ENCODE data around the gene PPP2R5C. TPM values are rescaled to one million over a fixed set of nuclear protein-coding genes. Genes with fewer than 3 reads are reported as not detected.

Gene PPP2R5C
- total and polyA plus RNA-seq, 2 of the 8 experiments (the other 6 are each of a cell fraction or from before 2014, with no cell fraction given), result 49.6 to 95.9 TPM

DNA sequence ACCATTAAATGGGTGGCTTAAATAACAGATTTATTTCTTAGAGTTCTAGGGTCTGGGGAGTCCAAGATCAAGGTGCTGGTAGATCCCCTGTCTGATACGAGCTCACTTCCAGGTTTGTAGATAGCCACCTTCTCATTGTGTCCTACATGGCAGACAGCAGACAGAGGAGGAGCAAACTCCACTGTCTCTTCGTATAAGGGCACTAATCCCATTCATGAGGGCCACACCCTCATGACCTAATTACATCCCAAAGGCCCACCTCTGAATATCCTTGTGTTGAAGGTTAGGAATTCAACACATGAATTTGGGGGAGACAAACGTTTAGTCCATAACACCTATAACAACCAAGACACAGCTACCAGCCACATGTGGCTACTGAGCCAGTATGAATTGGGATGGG lies 47.1 kb upstream of the PPP2R5C start:
- Histone ChIP-seq H2AK5ac (ENCODE audit: low read depth, low read length) (no peak overlapping the region), H2BK120ac (replicated peaks; ENCODE audit: low read depth, low read length) (no peak overlapping the region), H3K4me1 (replicated peaks in 1 of 4; ENCODE audit: control insufficient read depth in 3 of 4, insufficient read depth in 4 of 4, low read length in 3 of 4) (peaks cover 2 to 11% (median 5%) of the 10 kb centered on the region in 4 experiments; a peak in 6 of 7 replicates), H3K27ac (ENCODE audit: low read depth, low read length) (no peak overlapping the region), H3K23me2 (ENCODE audit: low read depth, low read length) (no peaks in the 10 kb centered on the region), H3K79me1 (ENCODE audit: low read depth, low read length) (peaks cover 2% of the 10 kb centered on the region; the same call in 1 of the 2 replicates), H4K5ac (ENCODE audit: insufficient read length, low read depth, low read length) (no peak overlapping the region), H2AFZ (ENCODE audit: low read length) (no peak overlapping the region), H3K4ac (replicated peaks; ENCODE audit: insufficient read length, low read depth, low read length) (no peak overlapping the region), H3K4me2 (ENCODE audit: insufficient read depth in 1 of 2, low read depth in 2 of 2, low read length in 2 of 2) (no peak overlapping the region), H4K8ac (ENCODE audit: extremely low read depth, insufficient read depth, low read length) (no peak overlapping the region), H3K23ac (ENCODE audit: insufficient read length) (no peak overlapping the region), H3K9me3 (ENCODE audit: insufficient read depth in 2 of 2, low read depth in 1 of 2, low read length in 1 of 2) (no peaks in the 10 kb centered on the region), H3K18ac (ENCODE audit: extremely low read depth, low read length) (no peak overlapping the region), H4K91ac (replicated peaks; ENCODE audit: insufficient read length, low read length) (no peak overlapping the region), H3K14ac (ENCODE audit: insufficient read length) (no peak overlapping the region), H3K4me3 (ENCODE audit: extremely low read depth in 1 of 4, insufficient read depth in 2 of 4, low read depth in 3 of 4, low read length in 4 of 4) (no peak overlapping the region), H2BK12ac (ENCODE audit: low read depth, low read length) (no peak overlapping the region), H3K9ac (replicated peaks in 1 of 4; ENCODE audit: extremely low read depth in 1 of 4, low read depth in 3 of 4, low read length in 3 of 4) (no peak overlapping the region), H3K56ac (replicated peaks; ENCODE audit: insufficient read length, low read depth, low read length) (no peak overlapping the region), H3K36me3 (ENCODE audit: control insufficient read depth in 2 of 4, insufficient read depth in 4 of 4, low read length in 3 of 4) (no peaks in the 10 kb centered on the region), H4K20me1 (replicated peaks in 1 of 2; ENCODE audit: control insufficient read depth in 1 of 2, insufficient read depth in 2 of 2, low read length in 2 of 2) (no peaks in the 10 kb centered on the region), H2BK20ac (ENCODE audit: low read length) (no peak overlapping the region), H2BK5ac (ENCODE audit: low read depth, low read length) (no peak overlapping the region), H3K79me2 (ENCODE audit: control insufficient read depth in 1 of 2, insufficient read depth in 2 of 2, low read length in 2 of 2) (no peaks in the 10 kb centered on the region), H3K27me3 (replicated peaks in 1 of 4; ENCODE audit: control insufficient read depth in 3 of 4, extremely low read depth in 1 of 4, insufficient read depth in 3 of 4, low read length in 3 of 4) (peaks cover 0 to 1% (median 0%) of the 10 kb centered on the region in 4 experiments; a peak in 1 of 7 replicates), H2BK15ac (ENCODE audit: low read length) (no peak overlapping the region)
- CTCF ChIA-PET (ENCODE audit: partially characterized antibody), result interaction anchor here (0.6 to 1.0 kb wide), 2 partner anchors 17 to 134 kb away, joined by 3 to 4 read pairs; no protein-coding TSS in a partner anchor
- DNase-seq (ENCODE audit: low read depth in 1 of 2, low spot score in 2 of 2) (no peak), FAIRE-seq (no peak)
- TF ChIP-seq SP1 (IDR thresholded peaks at IDR 0.05; ENCODE audit: low read depth, low read length), result no peak
- no peak for TF ChIP-seq RBBP5 (IDR thresholded peaks at IDR 0.05; ENCODE audit: borderline replicate concordance, low read depth, low read length)
- TF ChIP-seq RAD21 (IDR thresholded peaks at IDR 0.05 in 1 of 2, conservative IDR thresholded peaks at IDR 0.05 in 1 of 2; ENCODE audit: low read depth in 2 of 2, low read length in 2 of 2), result no peak
- TF ChIP-seq MAFK (IDR thresholded peaks at IDR 0.05; ENCODE audit: low read depth, low read length), result no peak
- no peak for TF ChIP-seq FOSL1 (IDR thresholded peaks at IDR 0.05; ENCODE audit: insufficient read depth, low read depth, low read length)
- no peak for TF ChIP-seq SIN3A (conservative IDR thresholded peaks at IDR 0.05 in 1 of 2, IDR thresholded peaks at IDR 0.05 in 1 of 2; ENCODE audit: low read depth in 1 of 2, low read length in 2 of 2)
- no peak for TF ChIP-seq KDM1A (IDR thresholded peaks at IDR 0.05; ENCODE audit: borderline replicate concordance, low read length)
- TF ChIP-seq POLR2A (IDR thresholded peaks at IDR 0.05; ENCODE audit: control extremely low read depth in 1 of 2, low read depth in 2 of 2, low read length in 2 of 2), result no peak
- no peak for TF ChIP-seq TBP (IDR thresholded peaks at IDR 0.05; ENCODE audit: low read depth, low read length)
- TF ChIP-seq CREB1 (IDR thresholded peaks at IDR 0.05), result no peak
- TF ChIP-seq RFX5 (IDR thresholded peaks at IDR 0.05; ENCODE audit: borderline replicate concordance, low read depth, low read length), result no peak
- TF ChIP-seq CEBPB (IDR thresholded peaks at IDR 0.05; ENCODE audit: low read depth, low read length), result no peak
- no peak for TF ChIP-seq PHF8 (conservative IDR thresholded peaks at IDR 0.05; ENCODE audit: low read depth, low read length)
- POLR2A ChIA-PET (ENCODE audit: partially characterized antibody), result no interaction called here
- WGBS, 2 experiments (ENCODE audit: extremely low coverage in 1 of 2, insufficient coverage in 1 of 2, insufficient read length in 1 of 2, insufficient replicate concordance in 2 of 2, low coverage in 1 of 2, low lambda C conversion rate in 2 of 2, missing lambda C conversion rate in 1 of 2), result 85% methylated on average over 3 of the region's 3 CpGs; no CpG with 5 or more reads in 1 of the 2 experiments
